Stimulated activated CD4-positive, alpha-beta T cell treated with anti-CD3 and anti-CD28 coated beads, Interleukin-4, amount 100 ng/mL, for 48 hours (primary cell): ENCODE results near the gene SLC25A38.

Source experiments
- DNase-seq, 2 donors: peaks; one replicate each; pipeline ENCODE4 v3.0.0-alpha.2; 2020; ENCODE audit warnings: low read depth in 2 of 2

Gene SLC25A38

GRCh38 chr3:39376959-39377634 is 6.1 kb upstream of the SLC25A38 start:
- DNase-seq, result no peak

- peak; percentile 25 to 49 for DNase-seq
Observed at GRCh38 chr3:39378088-39378487, 5.1 kb upstream of the SLC25A38 start.

GRCh38 chr3:39378957-39379777 is 4.0 kb upstream of the SLC25A38 start:
- no peak for DNase-seq

GRCh38 chr3:39379778-39380155 is 3.4 kb upstream of the SLC25A38 start:
- no peak for DNase-seq

GRCh38 chr3:39381432-39381831 is 1.7 kb upstream of the SLC25A38 start:
- DNase-seq, result no peak

- DNase-seq, result peak; percentile 94 to 97
Observed at GRCh38 chr3:39383881-39384664, 903 bp downstream of the SLC25A38 start.

GRCh38 chr3:39384665-39385000 is 1.5 kb downstream of the SLC25A38 start:
- no peak for DNase-seq

GRCh38 chr3:39385456-39386090 is 2.4 kb downstream of the SLC25A38 start:
- no peak for DNase-seq

- no peak for DNase-seq
Observed at GRCh38 chr3:39386318-39386717, 3.1 kb downstream of the SLC25A38 start.

GRCh38 chr3:39387411-39387975 is 4.3 kb downstream of the SLC25A38 start:
- no peak for DNase-seq

- DNase-seq, result no peak
Observed at GRCh38 chr3:39388153-39388552, 5.0 kb downstream of the SLC25A38 start.

- DNase-seq, result no peak
Observed at GRCh38 chr3:39388741-39389248, 5.6 kb downstream of the SLC25A38 start.

- no peak for DNase-seq
Observed at GRCh38 chr3:39390181-39390580, 7.0 kb downstream of the SLC25A38 start.

- no peak for DNase-seq
Observed at GRCh38 chr3:39396690-39397089, 13.5 kb downstream of the SLC25A38 start.

GRCh38 chr3:39398700-39399099 is 15.5 kb downstream of the SLC25A38 start:
- no peak for DNase-seq

- DNase-seq, result no peak
Observed at GRCh38 chr3:39401983-39402382, 18.8 kb downstream of the SLC25A38 start.

- DNase-seq, result no peak
Observed at GRCh38 chr3:39404943-39405686, 21.9 kb downstream of the SLC25A38 start.

GRCh38 chr3:39405687-39406367 is 22.7 kb downstream of the SLC25A38 start:
- no peak for DNase-seq

- peak; percentile 84 to 96 for DNase-seq
Observed at GRCh38 chr3:39406368-39407258, 23.4 kb downstream of the SLC25A38 start, which contains the start of gene RPSA. Gene RPSA, plus strand, starts transcription at chr3:39406720. Its CDS starts 934 bp downstream, at chr3:39407654.
